OCI-LY1 (cell line): ENCODE results near the gene ADAMTS6.

Experiments used
- H2AFZ ChIP-seq: fragments of 200-600 bp; sonication (generic), shearing (Covaris generic); 2 replicates; pipeline ENCODE4 v1.6.0; 2014; ENCODE audit warnings: antibody characterized with exemption, mild to moderate bottlenecking, low read length
- H3F3A ChIP-seq: fragments of 200-600 bp; sonication (generic), shearing (Covaris generic); 2 replicates; pipeline ENCODE4 v1.6.0; 2014; ENCODE audit warnings: mild to moderate bottlenecking, antibody characterized with exemption, low read length, moderate library complexity; ENCODE audit not compliant: insufficient read depth
- H3K27ac ChIP-seq: fragments of 200-600 bp; sonication (generic); 2 replicates; pipeline ENCODE4 v1.5.1; 2014; ENCODE audit warnings: low read length, mixed run types, mild to moderate bottlenecking, low read depth; ENCODE audit not compliant: poor library complexity, severe bottlenecking
- H3K27me3 ChIP-seq: fragments of 200-600 bp; sonication (generic); 2 replicates; pipeline ENCODE4 v1.6.0; 2014; ENCODE audit warnings: antibody characterized with exemption, mild to moderate bottlenecking, low read length, moderate library complexity; ENCODE audit not compliant: insufficient read depth
- H3K36me3 ChIP-seq: fragments of 200-600 bp; sonication (generic); 2 replicates; pipeline ENCODE4 v1.6.1; 2014; ENCODE audit warnings: mild to moderate bottlenecking, antibody characterized with exemption, low read length, moderate library complexity, mixed read lengths; ENCODE audit not compliant: insufficient read depth
- H3K4me1 ChIP-seq: fragments of 200-600 bp; sonication (generic); 2 replicates; pipeline ENCODE4 v1.5.1; 2014; ENCODE audit warnings: mild to moderate bottlenecking, low read length, moderate library complexity; ENCODE audit not compliant: insufficient read depth, severe bottlenecking
- H3K4me2 ChIP-seq: fragments of 200-600 bp; sonication (generic), shearing (Covaris generic); 2 replicates; pipeline ENCODE4 v1.6.1; 2014; ENCODE audit warnings: low read length
- H3K4me3 ChIP-seq: fragments of 200-600 bp; sonication (generic); 2 replicates; pipeline ENCODE4 v1.5.1; 2014; ENCODE audit warnings: low read length, low read depth, mild to moderate bottlenecking, mixed read lengths; ENCODE audit not compliant: poor library complexity, severe bottlenecking
- H3K79me2 ChIP-seq: fragments of 200-600 bp; shearing (Covaris generic); 2 replicates; pipeline ENCODE4 v1.6.1; 2016; ENCODE audit warnings: mixed run types, low read length, mixed read lengths; ENCODE audit not compliant: insufficient read depth
- H3K9ac ChIP-seq: fragments of 200-600 bp; sonication (generic), shearing (Covaris generic); 2 replicates; pipeline ENCODE4 v1.6.1; 2014; ENCODE audit warnings: mild to moderate bottlenecking, low read length, mixed read lengths
- H3K9me2 ChIP-seq: fragments of 200-600 bp; sonication (generic), shearing (Covaris generic); 2 replicates; pipeline ENCODE4 v1.6.1; 2014; ENCODE audit warnings: low read depth, mild to moderate bottlenecking, low read length, mixed read lengths
- H3K9me3 ChIP-seq: fragments of 200-600 bp; shearing (Covaris generic); 2 replicates; pipeline ENCODE4 v1.6.1; 2014; ENCODE audit warnings: low read length, mixed read lengths
- H4K20me1 ChIP-seq: fragments of 200-600 bp; sonication (generic), shearing (Covaris generic); 2 replicates; pipeline ENCODE4 v1.6.0; 2016; ENCODE audit warnings: mild to moderate bottlenecking, low read length; ENCODE audit not compliant: insufficient read depth
- EZH2 ChIP-seq: fragments of 200-600 bp; sonication (generic), shearing (Covaris generic); IDR thresholded peaks from 2 replicates; pipeline ENCODE4 v1.8.0; 2017; ENCODE audit warnings: borderline replicate concordance, mixed run types, mild to moderate bottlenecking, antibody characterized with exemption, low read length, moderate library complexity, mixed read lengths
- TF ChIP-seq, protein P1 (sequence below): fragments of 200-600 bp; sonication (generic), shearing (Covaris generic); IDR thresholded peaks from 2 replicates; pipeline ENCODE4 v1.5.1; 2017; ENCODE audit warnings: mild to moderate bottlenecking, antibody characterized with exemption, low read length, moderate library complexity, mixed read lengths

The ADAMTS6 gene

DNA sequence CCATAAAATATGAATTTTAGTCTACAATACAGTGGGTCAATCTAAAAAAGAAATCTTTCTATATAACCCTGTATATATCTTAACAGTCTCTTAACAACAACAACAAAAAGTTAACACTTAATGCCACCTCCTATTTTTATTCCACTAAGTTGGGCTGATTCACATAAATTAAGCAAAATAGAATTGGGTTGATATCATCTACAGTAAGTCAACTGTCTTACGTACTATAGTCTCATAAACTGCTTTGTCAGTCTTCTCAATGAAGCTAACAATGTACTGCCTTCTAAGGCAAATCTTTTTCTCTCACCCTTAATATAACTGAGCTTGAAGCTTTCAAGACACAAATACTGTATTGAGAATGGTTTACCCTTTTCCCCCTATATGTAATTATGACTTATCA, 185.7 kb downstream of the ADAMTS6 start:
- TF ChIP-seq, protein P1, sequence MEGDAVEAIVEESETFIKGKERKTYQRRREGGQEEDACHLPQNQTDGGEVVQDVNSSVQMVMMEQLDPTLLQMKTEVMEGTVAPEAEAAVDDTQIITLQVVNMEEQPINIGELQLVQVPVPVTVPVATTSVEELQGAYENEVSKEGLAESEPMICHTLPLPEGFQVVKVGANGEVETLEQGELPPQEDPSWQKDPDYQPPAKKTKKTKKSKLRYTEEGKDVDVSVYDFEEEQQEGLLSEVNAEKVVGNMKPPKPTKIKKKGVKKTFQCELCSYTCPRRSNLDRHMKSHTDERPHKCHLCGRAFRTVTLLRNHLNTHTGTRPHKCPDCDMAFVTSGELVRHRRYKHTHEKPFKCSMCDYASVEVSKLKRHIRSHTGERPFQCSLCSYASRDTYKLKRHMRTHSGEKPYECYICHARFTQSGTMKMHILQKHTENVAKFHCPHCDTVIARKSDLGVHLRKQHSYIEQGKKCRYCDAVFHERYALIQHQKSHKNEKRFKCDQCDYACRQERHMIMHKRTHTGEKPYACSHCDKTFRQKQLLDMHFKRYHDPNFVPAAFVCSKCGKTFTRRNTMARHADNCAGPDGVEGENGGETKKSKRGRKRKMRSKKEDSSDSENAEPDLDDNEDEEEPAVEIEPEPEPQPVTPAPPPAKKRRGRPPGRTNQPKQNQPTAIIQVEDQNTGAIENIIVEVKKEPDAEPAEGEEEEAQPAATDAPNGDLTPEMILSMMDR = no peak
- Histone ChIP-seq H3K36me3 (no peaks in the 10 kb centered on the region), H3K4me1 (peaks cover 5% of the 10 kb centered on the region)

DNA sequence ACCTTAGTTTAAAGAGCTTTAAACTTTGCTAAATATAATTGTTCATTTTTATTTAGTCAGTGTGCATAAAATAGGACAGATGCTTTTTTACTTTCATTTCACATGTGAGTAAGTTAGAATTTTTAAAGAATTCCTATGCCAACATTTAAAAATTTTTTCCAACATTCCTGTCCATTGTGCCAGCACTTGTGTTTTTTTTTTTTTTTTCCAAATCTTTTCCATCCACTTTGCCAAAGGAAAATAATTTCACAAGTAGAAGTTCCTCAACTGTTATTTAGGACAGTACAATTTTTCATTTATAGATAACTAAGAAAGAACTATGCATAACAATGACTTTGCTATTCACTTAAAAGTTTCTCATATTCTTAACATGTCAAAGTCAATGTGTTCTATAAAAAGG, 189.5 kb downstream of the ADAMTS6 start:
- no peaks in the 10 kb centered on the region for H3K79me2 ChIP-seq
- H3K9me2 ChIP-seq = no peaks in the 10 kb centered on the region
- H2AFZ ChIP-seq = no peak overlapping the region
- peaks cover 3% of the 10 kb centered on the region; the same call in 1 of the 2 replicates for H3F3A ChIP-seq
- TF ChIP-seq EZH2 = no peak
- TF ChIP-seq, protein P1 = no peak
- no peak overlapping the region for H3K27ac ChIP-seq
- H3K4me1 ChIP-seq = peaks cover 5% of the 10 kb centered on the region
- H3K4me2 ChIP-seq = no peak overlapping the region
- no peaks in the 10 kb centered on the region for H3K9me3 ChIP-seq
- no peaks in the 10 kb centered on the region for H3K36me3 ChIP-seq
- no peaks in the 10 kb centered on the region for H3K27me3 ChIP-seq
- no peaks in the 10 kb centered on the region for H4K20me1 ChIP-seq
- no peak overlapping the region for H3K4me3 ChIP-seq
- H3K9ac ChIP-seq = no peak overlapping the region

More for the DNA sequence above, 185.7 kb downstream of the ADAMTS6 start:
- no peak overlapping the region for H3K27ac ChIP-seq
- no peak overlapping the region for H3K4me3 ChIP-seq
- H3K79me2 ChIP-seq = no peaks in the 10 kb centered on the region
- no peaks in the 10 kb centered on the region for H4K20me1 ChIP-seq
- no peaks in the 10 kb centered on the region for H3K9me2 ChIP-seq
- no peak overlapping the region for H2AFZ ChIP-seq
- H3K4me2 ChIP-seq = no peak overlapping the region
- peaks cover 3% of the 10 kb centered on the region; the same call in 1 of the 2 replicates for H3F3A ChIP-seq
- H3K9ac ChIP-seq = no peak overlapping the region
- H3K9me3 ChIP-seq = no peaks in the 10 kb centered on the region
- no peaks in the 10 kb centered on the region for H3K27me3 ChIP-seq

DNA sequence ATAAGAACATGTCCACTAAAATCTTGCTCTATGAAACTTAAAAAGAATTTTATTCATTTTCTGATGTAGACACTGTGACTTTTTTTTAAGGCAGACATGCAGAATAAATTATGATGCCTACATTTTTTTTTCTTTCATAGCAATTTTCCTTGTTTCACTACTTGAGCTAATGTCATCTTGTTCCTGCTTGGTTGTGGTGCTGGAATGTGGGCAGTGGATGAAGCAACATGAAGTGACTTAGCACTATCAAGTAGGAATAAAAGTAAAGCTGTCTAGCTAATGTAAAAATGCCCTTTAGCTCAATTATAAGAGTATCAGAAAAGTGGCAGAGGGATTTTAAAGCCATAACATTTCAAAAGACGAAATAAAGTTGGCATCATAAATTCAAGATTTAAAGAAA, 191.0 kb downstream of the ADAMTS6 start:
- TF ChIP-seq EZH2 = no peak
- TF ChIP-seq, protein P1 = no peak
- no peaks in the 10 kb centered on the region for H3K27me3 ChIP-seq

More for the DNA sequence above, 191.0 kb downstream of the ADAMTS6 start:
- H3K27ac ChIP-seq = no peak overlapping the region
- H3K4me1 ChIP-seq = peaks cover 5% of the 10 kb centered on the region
- peaks cover 3% of the 10 kb centered on the region; the same call in 1 of the 2 replicates for H3F3A ChIP-seq
- no peaks in the 10 kb centered on the region for H3K9me3 ChIP-seq
- no peak overlapping the region for H3K4me2 ChIP-seq
- no peaks in the 10 kb centered on the region for H3K79me2 ChIP-seq
- H3K9me2 ChIP-seq = no peaks in the 10 kb centered on the region
- H3K36me3 ChIP-seq = no peaks in the 10 kb centered on the region
- no peak overlapping the region for H3K4me3 ChIP-seq
- no peak overlapping the region for H3K9ac ChIP-seq
- H4K20me1 ChIP-seq = no peaks in the 10 kb centered on the region
- no peak overlapping the region for H2AFZ ChIP-seq
